ENCODE measurements around the gene MTMR4. TPM values are rescaled to one million over a fixed set of nuclear protein-coding genes. Genes with fewer than 3 reads are reported as not detected.

Gene MTMR4
- total and polyA plus RNA-seq, 2 experiments from 2014 or later: 29.9 to 30.4 TPM

- no peak overlapping the region for H3K27ac ChIP-seq
Observed at GRCh38 chr17:58539698-58540097, 25.3 kb upstream of the MTMR4 start.

GRCh38 chr17:58538811-58539409, 24.5 kb upstream of the MTMR4 start:
- peaks cover 18% of the 10 kb centered on the region for H3K4me1 ChIP-seq (ENCODE audit: low read depth)
- peaks cover 5% of the 10 kb centered on the region for H3K27me3 ChIP-seq
- H3K27ac ChIP-seq: no peak overlapping the region
- TF ChIP-seq CTCF (IDR thresholded peaks at IDR 0.05; ENCODE audit: low read depth, low read length): no peak
- H3K9me3 ChIP-seq (ENCODE audit: low read depth): no peaks in the 10 kb centered on the region
- H3K36me3 ChIP-seq: no peaks in the 10 kb centered on the region
- H3K4me3 ChIP-seq: no peak overlapping the region
- DNase-seq (ENCODE audit: low read depth in 1 of 2, low spot score in 1 of 2): peak; percentile 24 to 53

More at GRCh38 chr17:58539698-58540097, 25.3 kb upstream of the MTMR4 start:
- H3K27me3 ChIP-seq: peaks cover 9% of the 10 kb centered on the region
- no peak overlapping the region for H3K4me3 ChIP-seq
- peaks cover 18% of the 10 kb centered on the region for H3K4me1 ChIP-seq (ENCODE audit: low read depth)
- H3K9me3 ChIP-seq (ENCODE audit: low read depth): no peaks in the 10 kb centered on the region
- TF ChIP-seq CTCF (IDR thresholded peaks at IDR 0.05; ENCODE audit: low read depth, low read length): no peak
- H3K36me3 ChIP-seq: no peaks in the 10 kb centered on the region
- no peak for DNase-seq (ENCODE audit: low read depth in 1 of 2, low spot score in 1 of 2)

GRCh38 chr17:58537266-58537665, 22.8 kb upstream of the MTMR4 start:
- Histone ChIP-seq H3K36me3 (no peaks in the 10 kb centered on the region), H3K4me3 (no peak overlapping the region), H3K27ac (no peak overlapping the region), H3K27me3 (peaks cover 5% of the 10 kb centered on the region), H3K9me3 (ENCODE audit: low read depth) (no peaks in the 10 kb centered on the region), H3K4me1 (ENCODE audit: low read depth) (peaks cover 23% of the 10 kb centered on the region)
- TF ChIP-seq CTCF (IDR thresholded peaks at IDR 0.05; ENCODE audit: low read depth, low read length): no peak
- DNase-seq (ENCODE audit: low read depth in 1 of 2, low spot score in 1 of 2): no peak

GRCh38 chr17:58536542-58536941, 22.1 kb upstream of the MTMR4 start:
- Histone ChIP-seq H3K9me3 (ENCODE audit: low read depth) (no peaks in the 10 kb centered on the region), H3K4me3 (no peak overlapping the region), H3K36me3 (no peaks in the 10 kb centered on the region), H3K27me3 (peaks cover 5% of the 10 kb centered on the region), H3K27ac (no peak overlapping the region), H3K4me1 (ENCODE audit: low read depth) (peaks cover 23% of the 10 kb centered on the region)
- TF ChIP-seq CTCF (IDR thresholded peaks at IDR 0.05; ENCODE audit: low read depth, low read length): no peak
- no peak for DNase-seq (ENCODE audit: low read depth in 1 of 2, low spot score in 1 of 2)

- Histone ChIP-seq H3K27me3 (peaks cover 6% of the 10 kb centered on the region), H3K4me1 (ENCODE audit: low read depth) (peaks cover 23% of the 10 kb centered on the region), H3K27ac (no peak overlapping the region), H3K36me3 (no peaks in the 10 kb centered on the region), H3K9me3 (ENCODE audit: low read depth) (no peaks in the 10 kb centered on the region), H3K4me3 (no peak overlapping the region)
- peak in 1 of 2 donors; percentile 43 for DNase-seq (ENCODE audit: low read depth in 1 of 2, low spot score in 1 of 2)
- no peak for TF ChIP-seq CTCF (IDR thresholded peaks at IDR 0.05; ENCODE audit: low read depth, low read length)
Observed at GRCh38 chr17:58535431-58535830, 21.0 kb upstream of the MTMR4 start.
